Dermis microvascular lymphatic vessel endothelial cell (primary cell): ENCODE results near the gene EGFL6. TPM values are rescaled to one million over a fixed set of nuclear protein-coding genes. Genes with fewer than 3 reads are reported as not detected.
"Not testable (repeated sequence)": the region's sequence is repeated elsewhere in the genome, so short reads cannot be mapped to it uniquely, and the experiment has no call there.

Source experiments
- DNase-seq, 2 donors: peaks; one replicate each; pipeline versions ENCODE4 v3.0.0 to v3.0.0-alpha.2; 2010; ENCODE audit warnings: low read depth in 2 of 2
- total RNA-seq: library from RNA; depleted of rRNA; stranded (reverse); fragments of >200 nt; gene quantifications from 2 replicates; pipeline ENCODE4 v1.2.1, GENCODE V29; 2014

The EGFL6 gene
- total RNA-seq, 1 donor from 2014 or later = not detected

- no peak for DNase-seq
Observed at GRCh38 chrX:13590207-13590606, 20.8 kb downstream of the EGFL6 start.

- DNase-seq = no peak
Observed at GRCh38 chrX:13590914-13591313, 21.5 kb downstream of the EGFL6 start.

- no peak for DNase-seq
Observed at GRCh38 chrX:13597874-13598273, 28.5 kb downstream of the EGFL6 start.

- DNase-seq = peak in 1 of 2 donors; percentile 4
Observed at GRCh38 chrX:13598877-13599276, 29.5 kb downstream of the EGFL6 start.

- peak; percentile 0 to 11 for DNase-seq
Observed at GRCh38 chrX:13599491-13599890, 30.1 kb downstream of the EGFL6 start.

- no peak for DNase-seq
Observed at GRCh38 chrX:13605611-13606010, 36.2 kb downstream of the EGFL6 start.

GRCh38 chrX:13607331-13607995 lies 38.1 kb downstream of the EGFL6 start:
- no peak for DNase-seq

- no peak for DNase-seq
Observed at GRCh38 chrX:13607996-13608365, 38.6 kb downstream of the EGFL6 start.

- DNase-seq = no peak
Observed at GRCh38 chrX:13614154-13614553, 44.8 kb downstream of the EGFL6 start.

- DNase-seq = no peak
Observed at GRCh38 chrX:13620207-13620606, 50.8 kb downstream of the EGFL6 start.

GRCh38 chrX:13622401-13622964 lies 53.1 kb downstream of the EGFL6 start:
- no peak for DNase-seq

- DNase-seq = no peak
Observed at GRCh38 chrX:13627306-13627705, 57.9 kb downstream of the EGFL6 start.

- DNase-seq = not testable (repeated sequence)
Observed at GRCh38 chrX:13637224-13637623, 67.8 kb downstream of the EGFL6 start.

- no peak for DNase-seq
Observed at GRCh38 chrX:13638021-13638420, 68.6 kb downstream of the EGFL6 start.

GRCh38 chrX:13638826-13639225 lies 69.4 kb downstream of the EGFL6 start:
- DNase-seq = no peak

- not testable (repeated sequence) for DNase-seq
Observed at GRCh38 chrX:13641684-13642083, 72.3 kb downstream of the EGFL6 start.

GRCh38 chrX:13645464-13646153 lies 76.2 kb downstream of the EGFL6 start:
- no peak for DNase-seq

- peak; percentile 37 to 53 for DNase-seq
Observed at GRCh38 chrX:13646154-13646549, 76.8 kb downstream of the EGFL6 start.

- DNase-seq = peak; percentile 75 to 87
Observed at GRCh38 chrX:13647709-13648212, 78.4 kb downstream of the EGFL6 start.

- DNase-seq = not testable (repeated sequence)
Observed at GRCh38 chrX:13648336-13648735, 78.9 kb downstream of the EGFL6 start.

GRCh38 chrX:13649838-13650237 lies 80.4 kb downstream of the EGFL6 start:
- DNase-seq = no peak

- no peak for DNase-seq
Observed at GRCh38 chrX:13650318-13650717, 80.9 kb downstream of the EGFL6 start.

- DNase-seq = no peak
Observed at GRCh38 chrX:13651150-13651549, 81.7 kb downstream of the EGFL6 start.
